NCI-H1436 (cell line): ENCODE measurements around the gene LEFTY1.
"Not testable (repeated sequence)": the region's sequence is repeated elsewhere in the genome, so short reads cannot be mapped to it uniquely, and the experiment has no call there.

Experiments
- DNase-seq: peaks from one replicate; lab custom pipeline; 2025; lab: John Stamatoyannopoulos, UW

Gene LEFTY1, protein sequence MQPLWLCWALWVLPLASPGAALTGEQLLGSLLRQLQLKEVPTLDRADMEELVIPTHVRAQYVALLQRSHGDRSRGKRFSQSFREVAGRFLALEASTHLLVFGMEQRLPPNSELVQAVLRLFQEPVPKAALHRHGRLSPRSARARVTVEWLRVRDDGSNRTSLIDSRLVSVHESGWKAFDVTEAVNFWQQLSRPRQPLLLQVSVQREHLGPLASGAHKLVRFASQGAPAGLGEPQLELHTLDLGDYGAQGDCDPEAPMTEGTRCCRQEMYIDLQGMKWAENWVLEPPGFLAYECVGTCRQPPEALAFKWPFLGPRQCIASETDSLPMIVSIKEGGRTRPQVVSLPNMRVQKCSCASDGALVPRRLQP

DNA sequence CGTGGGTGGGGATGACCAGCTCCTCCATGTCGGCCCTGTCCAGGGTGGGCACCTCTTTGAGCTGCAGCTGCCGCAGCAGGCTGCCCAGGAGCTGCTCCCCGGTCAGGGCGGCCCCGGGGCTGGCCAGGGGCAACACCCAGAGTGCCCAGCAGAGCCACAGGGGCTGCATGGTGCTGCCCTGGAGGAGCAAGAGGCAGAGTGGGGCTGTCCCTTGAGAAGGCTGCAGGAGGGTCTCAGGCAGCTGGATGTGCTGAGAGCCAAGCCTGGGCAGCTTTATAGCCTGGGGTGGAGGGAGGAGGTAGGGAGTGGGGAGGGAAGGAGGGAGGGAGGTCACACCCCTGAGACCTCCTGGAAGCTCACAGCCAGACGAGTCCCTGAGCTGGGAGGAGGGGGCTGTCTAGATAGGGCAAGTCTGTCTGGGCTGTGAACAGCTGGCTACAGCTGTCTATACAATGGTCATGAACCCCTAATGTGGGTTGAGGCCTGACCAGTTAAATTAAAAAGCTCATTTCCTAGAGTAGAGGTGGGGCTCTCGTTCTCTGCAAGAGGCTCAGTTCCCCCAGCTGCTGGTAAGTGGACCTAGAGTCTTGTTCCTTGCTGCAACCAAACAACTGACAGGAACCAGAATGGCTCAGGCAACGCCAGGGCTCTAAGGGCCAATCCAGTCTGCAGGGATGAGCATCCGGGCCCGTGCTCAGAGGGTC is at the start of gene LEFTY1:
LEFTY1 (minus strand) TSS at position 249 of the 704 bp plus-strand sequence; CDS start at position 169, 80 bp downstream.
- DNase-seq = no peak

- DNase-seq = no peak
Measured at GRCh38 chr1:225937048-225937968, 48.4 kb upstream of the LEFTY1 start.

DNA sequence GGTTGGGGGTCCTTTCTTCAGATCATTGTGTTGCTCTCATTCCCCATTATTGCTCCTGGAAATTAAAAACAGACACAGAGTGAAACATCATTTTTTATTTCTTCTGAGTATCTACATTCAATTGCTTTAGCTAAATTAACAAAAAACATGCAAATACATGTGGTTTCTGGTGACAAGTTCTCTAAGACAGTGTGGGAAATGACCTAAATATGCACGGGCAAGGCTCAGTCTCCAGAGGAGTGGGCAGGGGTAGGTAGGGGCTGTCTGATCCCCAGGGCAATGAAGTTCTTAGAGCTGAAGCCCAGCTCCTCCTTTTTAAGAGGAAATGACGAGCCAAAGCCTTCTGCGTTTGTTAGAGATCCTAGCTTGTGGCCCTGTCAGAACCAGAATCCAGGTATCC is 47.6 kb upstream of the LEFTY1 start:
- no peak for DNase-seq

DNA sequence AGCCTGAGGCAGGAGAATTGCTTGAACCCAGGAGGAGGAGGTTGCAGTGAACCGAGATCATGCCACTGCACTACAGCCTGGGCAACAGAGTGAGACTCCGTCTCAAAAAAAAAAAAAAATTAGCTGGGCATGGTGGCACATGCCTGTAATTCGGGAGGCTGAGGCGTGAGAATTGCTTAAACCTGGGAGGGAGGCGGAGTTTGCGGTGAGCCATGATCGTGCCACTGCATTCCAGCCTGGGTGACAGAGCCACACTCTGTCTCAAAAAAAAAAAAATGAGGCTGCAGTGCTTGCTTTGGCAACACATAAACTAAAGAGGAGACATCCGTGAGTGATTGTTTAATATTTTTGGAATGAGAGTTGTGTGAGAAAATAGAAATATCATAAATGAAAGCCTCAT is 47.1 kb upstream of the LEFTY1 start:
- not testable (repeated sequence) for DNase-seq

- DNase-seq = no peak
Measured at GRCh38 chr1:225934711-225935110, 45.8 kb upstream of the LEFTY1 start.

- no peak for DNase-seq
Measured at GRCh38 chr1:225933072-225933471, 44.1 kb upstream of the LEFTY1 start.

DNA sequence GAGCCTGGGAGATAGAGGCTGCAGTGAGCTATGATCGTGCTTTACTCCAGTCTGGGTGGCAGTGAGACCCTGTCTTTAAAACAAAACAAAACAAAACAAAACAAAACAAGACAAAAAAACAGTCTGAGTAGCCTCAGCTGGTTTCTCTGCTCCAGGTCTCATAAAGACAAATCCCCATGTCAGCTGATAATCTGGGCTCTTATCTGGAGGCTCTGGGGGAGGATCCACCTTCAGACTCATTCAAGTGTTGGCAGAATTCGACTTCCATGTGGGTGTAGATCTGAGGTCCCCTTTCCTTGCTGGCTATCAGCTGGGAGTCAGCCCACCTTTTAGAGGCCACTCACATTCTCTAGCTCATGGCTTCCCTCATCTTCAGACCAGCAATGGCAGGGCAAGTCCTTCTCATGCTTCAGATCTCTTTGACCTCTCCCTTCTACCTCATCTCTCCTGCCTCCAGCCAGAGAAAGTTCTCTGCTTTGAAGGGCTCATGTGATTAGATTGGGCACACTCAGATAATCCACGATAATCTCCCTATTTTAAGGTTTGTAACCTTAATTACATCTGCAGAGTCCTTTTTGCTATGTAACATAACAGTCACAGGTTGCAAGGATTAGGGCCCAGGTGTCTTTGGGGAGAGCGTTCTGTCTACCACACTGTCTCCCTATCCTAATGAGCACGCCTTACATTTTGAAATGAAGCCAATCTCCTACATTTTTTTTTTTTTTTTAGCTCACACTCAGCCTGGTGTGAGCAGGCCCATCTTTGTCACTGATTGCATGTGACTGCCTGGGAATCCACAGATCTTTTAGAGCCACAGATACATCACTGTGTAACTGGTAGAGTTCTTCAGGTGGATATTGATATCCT is 42.6 kb upstream of the LEFTY1 start:
- DNase-seq = no peak

GRCh38 chr1:225930566-225930965 is 41.6 kb upstream of the LEFTY1 start:
- no peak for DNase-seq

DNA sequence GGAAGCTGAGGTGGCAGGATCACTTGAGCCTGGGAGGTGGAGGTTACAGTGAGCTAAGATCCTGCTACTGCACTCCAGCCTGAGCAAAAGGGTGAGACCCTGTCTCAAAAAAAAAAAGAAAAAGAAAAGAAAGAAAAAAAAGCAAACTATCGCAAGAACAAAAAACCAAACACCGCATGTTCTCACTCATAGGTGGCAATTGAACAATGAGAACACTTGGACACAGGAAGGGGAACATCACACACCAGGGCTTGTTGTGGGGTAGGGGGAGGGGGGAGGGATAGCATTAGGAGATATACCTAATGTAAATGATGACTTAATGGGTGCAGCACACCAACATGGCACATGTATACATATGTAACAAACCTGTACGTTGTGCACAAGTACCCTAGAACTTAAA is 40.5 kb upstream of the LEFTY1 start:
- DNase-seq = not testable (repeated sequence)

DNA sequence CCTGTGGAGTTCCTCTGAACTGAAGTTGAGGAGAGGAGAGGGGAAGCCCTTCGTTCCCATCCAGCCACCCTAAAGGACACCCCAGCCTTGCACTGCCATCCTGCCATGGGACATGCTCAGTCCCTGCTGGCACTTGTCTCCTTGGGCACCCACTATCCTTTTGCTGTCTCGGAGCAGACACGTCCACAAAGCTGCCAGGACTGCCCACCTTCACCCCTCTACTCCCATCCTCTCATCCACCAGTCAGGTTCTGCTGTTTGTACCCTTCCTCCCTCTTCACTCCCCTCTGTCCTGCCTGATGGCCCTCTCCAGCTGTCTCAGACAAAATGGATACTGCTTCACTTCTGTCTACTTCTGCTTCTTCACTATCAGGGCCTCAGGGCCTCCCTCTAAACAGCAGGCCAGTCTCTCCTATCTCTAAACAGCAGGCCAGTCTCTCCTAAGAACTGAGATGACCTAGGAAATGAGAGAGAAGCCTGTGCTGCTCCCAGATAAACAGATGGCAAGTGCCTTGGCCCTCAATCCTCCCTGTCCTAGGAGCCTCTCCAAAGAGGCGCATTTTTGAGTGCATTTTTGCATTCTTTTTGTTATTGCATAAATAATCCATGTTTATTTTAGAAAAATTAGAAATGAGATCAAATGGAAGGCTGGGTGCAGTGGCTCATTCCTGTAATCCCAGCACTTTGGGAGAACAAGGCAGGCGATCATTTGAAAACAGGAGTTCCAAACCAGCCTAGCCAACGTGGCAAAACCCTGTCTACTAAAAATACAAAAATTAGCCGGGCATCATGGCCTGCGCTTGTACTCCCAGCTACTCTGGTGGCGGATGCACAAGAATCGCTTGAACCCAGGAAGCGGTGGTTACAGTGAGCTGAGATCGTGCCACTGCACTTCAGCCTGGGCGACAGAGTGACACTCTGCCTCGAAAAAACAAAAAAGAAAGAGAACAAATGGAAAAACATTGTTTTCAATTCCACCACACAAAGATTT is 39.5 kb upstream of the LEFTY1 start:
- no peak for DNase-seq

DNA sequence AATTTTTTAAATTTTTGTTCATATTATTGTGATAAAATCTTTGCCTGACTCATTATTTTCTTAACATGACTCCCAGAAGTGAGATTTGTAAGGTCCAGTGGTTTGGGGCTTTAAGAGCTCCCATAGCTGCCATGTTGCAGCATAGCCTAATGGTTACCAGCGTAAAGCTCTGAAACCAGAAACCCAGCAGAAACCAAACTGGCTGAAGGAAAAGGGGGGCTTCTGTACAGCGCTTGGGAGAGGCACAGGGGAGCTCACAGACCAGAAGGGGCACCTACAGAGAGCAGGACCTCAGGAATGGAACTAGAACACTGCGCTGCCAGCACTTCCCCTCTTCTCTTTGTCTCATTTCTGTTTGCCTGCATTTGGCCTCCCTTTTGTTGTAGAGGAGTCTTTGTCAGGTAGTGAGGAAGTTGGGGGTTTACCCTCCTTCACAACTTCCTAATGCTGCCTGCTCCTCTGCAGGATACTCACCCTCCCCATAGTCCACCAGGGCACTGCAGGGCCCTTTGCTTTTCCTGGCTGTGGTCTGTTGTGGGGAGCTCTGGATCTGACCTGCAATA is 37.7 kb upstream of the LEFTY1 start:
- DNase-seq = no peak

DNA sequence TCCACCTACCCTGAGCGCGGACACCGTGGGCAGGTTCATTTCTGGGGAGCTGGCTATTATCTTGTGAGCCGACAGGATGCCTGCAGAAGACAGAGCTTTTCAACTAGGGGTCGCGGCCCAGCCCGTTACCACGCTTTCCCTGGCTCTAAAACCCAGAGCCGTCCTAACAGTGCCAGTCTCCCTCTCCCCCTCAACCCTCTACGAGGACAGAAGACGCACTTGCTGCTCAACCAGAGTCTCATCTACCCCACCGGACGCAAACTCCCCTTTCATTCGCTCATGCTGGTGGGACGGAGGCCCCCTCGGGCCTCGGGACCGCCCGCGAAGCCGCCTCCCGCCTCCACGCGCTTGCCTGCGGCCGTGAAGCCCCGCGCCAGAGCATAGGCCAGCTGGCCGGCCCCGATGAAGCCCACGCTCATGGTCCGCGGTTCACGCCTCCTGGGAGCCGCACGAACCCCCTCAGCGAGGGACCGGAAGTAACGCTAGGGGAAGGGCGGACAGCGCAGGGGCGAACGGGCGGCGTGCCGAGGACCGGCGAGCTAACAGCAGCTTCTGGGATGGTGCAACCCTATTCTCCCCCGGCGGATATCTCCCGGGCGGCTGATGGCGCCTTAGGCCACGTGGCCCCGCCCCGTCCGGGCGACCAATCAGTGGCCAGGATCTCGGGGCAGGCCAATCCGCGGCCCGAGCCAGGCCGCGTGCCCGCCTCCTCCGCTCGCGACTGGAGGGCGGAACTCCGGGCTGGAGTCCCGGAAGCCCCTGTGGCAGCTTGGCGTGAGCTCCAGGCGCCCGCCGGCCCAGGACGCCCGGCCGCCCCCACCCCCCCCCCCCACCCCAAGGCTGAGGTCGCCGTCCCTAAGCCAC is 35.0 kb upstream of the LEFTY1 start, which contains the start of gene PYCR2:
PYCR2 (minus strand) TSS at position 559 of the 864 bp plus-strand sequence; CDS start at position 419, 140 bp downstream.
- peak; percentile 98 for DNase-seq

- DNase-seq = no peak
Measured at GRCh38 chr1:225923381-225923691, 34.4 kb upstream of the LEFTY1 start.

- DNase-seq = no peak
Measured at GRCh38 chr1:225921734-225922709, 33.1 kb upstream of the LEFTY1 start.

DNA sequence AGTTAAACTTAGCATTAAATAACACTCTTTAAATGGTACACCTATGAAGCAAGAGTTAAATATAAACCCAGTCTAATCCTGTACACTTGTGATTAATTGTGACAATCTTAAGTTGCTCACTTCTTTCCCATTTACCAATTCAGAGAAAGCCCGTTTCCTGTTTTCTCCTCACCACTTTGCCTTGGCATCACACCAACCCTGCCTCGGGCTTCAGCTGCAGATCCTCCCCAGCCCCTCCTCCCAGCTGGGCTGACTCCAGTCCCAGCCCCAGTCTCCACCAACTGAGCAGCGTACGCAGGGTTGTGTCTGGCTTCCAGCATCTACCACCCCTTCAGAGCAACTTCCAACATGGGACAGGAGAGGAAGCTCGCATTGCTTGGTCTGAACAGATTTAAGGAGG is 31.0 kb upstream of the LEFTY1 start:
- DNase-seq = peak; percentile 35

DNA sequence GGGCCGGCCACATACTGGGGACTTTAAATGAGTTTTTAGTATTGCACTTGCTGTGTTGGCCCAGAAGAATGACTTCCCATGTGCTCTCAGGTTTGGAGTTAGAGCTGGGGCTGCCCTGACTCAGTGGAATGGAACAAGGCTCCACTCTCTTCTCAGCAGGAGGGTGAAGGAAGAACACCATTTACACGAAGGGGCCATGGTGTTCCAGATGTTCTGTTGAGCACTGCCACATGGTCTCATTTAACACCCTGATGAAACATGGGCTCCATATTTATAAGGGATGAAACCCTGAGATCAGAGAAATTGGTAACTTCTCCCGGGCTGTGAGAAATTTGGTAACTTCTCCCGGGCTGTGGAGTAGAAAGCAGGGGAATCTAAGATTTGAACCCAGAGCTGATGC is 29.3 kb upstream of the LEFTY1 start:
- DNase-seq = no peak

DNA sequence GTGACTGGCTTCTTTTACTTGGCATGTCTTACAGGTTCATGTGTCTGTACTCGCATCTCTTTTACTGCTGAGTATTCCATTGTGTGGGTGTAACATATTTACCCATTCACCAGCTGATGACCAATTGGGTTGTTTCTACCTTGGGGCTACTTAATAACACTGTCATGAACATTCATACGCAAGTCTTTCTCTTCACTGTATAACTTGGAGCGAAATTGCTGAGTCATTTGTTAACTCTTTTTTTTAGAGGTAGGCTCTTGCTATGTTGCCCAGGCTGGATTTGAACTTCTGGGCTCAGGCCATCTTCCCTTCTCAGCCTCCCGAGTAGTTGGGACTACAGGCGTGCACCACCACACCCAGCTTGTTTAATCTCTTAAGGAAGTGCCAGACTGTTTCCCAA is 28.6 kb upstream of the LEFTY1 start:
- no peak for DNase-seq

DNA sequence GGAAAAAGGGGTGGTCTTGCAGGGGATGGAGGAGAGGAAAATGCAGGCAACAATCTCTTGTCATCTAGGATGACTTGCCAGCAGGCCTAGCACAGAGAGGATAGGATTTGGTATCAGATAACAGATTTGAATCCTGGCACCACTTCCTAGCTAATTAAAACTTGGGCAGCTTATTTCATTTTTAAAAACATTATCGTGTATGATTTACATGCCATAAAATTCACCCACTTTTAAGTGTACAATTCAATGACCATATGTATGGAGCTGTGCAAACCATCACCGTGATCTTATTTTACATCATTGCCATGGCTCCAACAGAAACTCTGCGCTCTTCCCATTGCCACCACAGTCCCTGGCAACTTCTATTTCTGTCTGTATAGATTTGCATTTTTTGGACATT is 28.2 kb upstream of the LEFTY1 start:
- DNase-seq = no peak
